Measurements from ENCODE around the gene PARD3. TPM values are rescaled to one million over a fixed set of nuclear protein-coding genes. Genes with fewer than 3 reads are reported as not detected.

PARD3 gene
- polyA plus RNA-seq, 3 donors: 79.3 to 88.4 (median 87.3) TPM

GRCh38 chr10:34188221-34188620, 626.9 kb downstream of the PARD3 start:
- DNase-seq (ENCODE audit: low read depth in 3 of 3, low spot score in 2 of 3): no peak

- DNase-seq (ENCODE audit: low read depth in 3 of 3, low spot score in 2 of 3): no peak
Measured at GRCh38 chr10:34187201-34187600, 627.9 kb downstream of the PARD3 start.

- DNase-seq (ENCODE audit: low read depth in 3 of 3, low spot score in 2 of 3): no peak
Measured at GRCh38 chr10:34186745-34187144, 628.4 kb downstream of the PARD3 start.

- no peak for DNase-seq (ENCODE audit: low read depth in 3 of 3, low spot score in 2 of 3)
Measured at GRCh38 chr10:34185998-34186397, 629.1 kb downstream of the PARD3 start.

GRCh38 chr10:34184939-34185386, 630.1 kb downstream of the PARD3 start:
- no peak for DNase-seq (ENCODE audit: low read depth in 3 of 3, low spot score in 2 of 3)

- DNase-seq (ENCODE audit: low read depth in 3 of 3, low spot score in 2 of 3): no peak
Measured at GRCh38 chr10:34184397-34184796, 630.7 kb downstream of the PARD3 start.

GRCh38 chr10:34183016-34183796, 631.9 kb downstream of the PARD3 start:
- DNase-seq (ENCODE audit: low read depth in 3 of 3, low spot score in 2 of 3): no peak

GRCh38 chr10:34181553-34182300, 633.4 kb downstream of the PARD3 start:
- DNase-seq (ENCODE audit: low read depth in 3 of 3, low spot score in 2 of 3): peak in 1 of 3 donors; percentile 66

GRCh38 chr10:34180749-34181148, 634.3 kb downstream of the PARD3 start:
- no peak for DNase-seq (ENCODE audit: low read depth in 3 of 3, low spot score in 2 of 3)

GRCh38 chr10:34179280-34179679, 635.8 kb downstream of the PARD3 start:
- DNase-seq (ENCODE audit: low read depth in 3 of 3, low spot score in 2 of 3): no peak

GRCh38 chr10:34178756-34179155, 636.3 kb downstream of the PARD3 start:
- no peak for DNase-seq (ENCODE audit: low read depth in 3 of 3, low spot score in 2 of 3)

GRCh38 chr10:34178196-34178595, 636.9 kb downstream of the PARD3 start:
- DNase-seq (ENCODE audit: low read depth in 3 of 3, low spot score in 2 of 3): no peak

- DNase-seq (ENCODE audit: low read depth in 3 of 3, low spot score in 2 of 3): no peak
Measured at GRCh38 chr10:34177445-34177844, 637.7 kb downstream of the PARD3 start.

GRCh38 chr10:34176351-34176750, 638.7 kb downstream of the PARD3 start:
- no peak for DNase-seq (ENCODE audit: low read depth in 3 of 3, low spot score in 2 of 3)

- DNase-seq (ENCODE audit: low read depth in 3 of 3, low spot score in 2 of 3): no peak
Measured at GRCh38 chr10:34175121-34175520, 640.0 kb downstream of the PARD3 start.

- DNase-seq (ENCODE audit: low read depth in 3 of 3, low spot score in 2 of 3): no peak
Measured at GRCh38 chr10:34172936-34173533, 642.1 kb downstream of the PARD3 start.

- DNase-seq (ENCODE audit: low read depth in 3 of 3, low spot score in 2 of 3): no peak
Measured at GRCh38 chr10:34171957-34172527, 643.1 kb downstream of the PARD3 start.

- DNase-seq (ENCODE audit: low read depth in 3 of 3, low spot score in 2 of 3): no peak
Measured at GRCh38 chr10:34169677-34170076, 645.4 kb downstream of the PARD3 start.

GRCh38 chr10:34169131-34169530, 646.0 kb downstream of the PARD3 start:
- DNase-seq (ENCODE audit: low read depth in 3 of 3, low spot score in 2 of 3): no peak

- DNase-seq (ENCODE audit: low read depth in 3 of 3, low spot score in 2 of 3): no peak
Measured at GRCh38 chr10:34168439-34168838, 646.7 kb downstream of the PARD3 start.

GRCh38 chr10:34166823-34167222, 648.3 kb downstream of the PARD3 start:
- DNase-seq (ENCODE audit: low read depth in 3 of 3, low spot score in 2 of 3): no peak

Measured in right renal cortex interstitium (tissue), 3 donors.